ENCODE data around the gene SLC15A1. TPM values are rescaled to one million over a fixed set of nuclear protein-coding genes. Genes with fewer than 3 reads are reported as not detected.

The SLC15A1 gene
- total RNA-seq, 1 donor = not detected

Small RNAs within 50 kb of the gene (small RNA-seq; reads per million reads assigned to genes)
- not detected for gene RN7SL60P

Other genes with a start within 250 kb of the SLC15A1 start
- 24.8 TPM for gene STK24, start 175.6 kb downstream of the SLC15A1 start, total RNA-seq
- 0.54 TPM for gene DOCK9, start 225.4 kb upstream of the SLC15A1 start, total RNA-seq